KMS-11 (cell line): Measurements from ENCODE around the gene WASF3.

Experiments
- H2AFZ ChIP-seq: fragments of 200-600 bp; sonication (generic); 2 replicates; pipeline ENCODE4 v1.6.1; 2016; ENCODE audit warnings: antibody characterized with exemption, mixed run types, low read depth
- H3K27ac ChIP-seq: fragments of 200-600 bp; sonication (generic); 2 replicates; pipeline ENCODE4 v1.6.1; 2016; ENCODE audit warnings: mild to moderate bottlenecking, mixed run types
- H3K27me3 ChIP-seq: fragments of 200-600 bp; sonication (generic); 2 replicates; pipeline ENCODE4 v1.6.1; 2017; ENCODE audit warnings: mild to moderate bottlenecking, low read depth, mixed run types, moderate library complexity; ENCODE audit not compliant: insufficient read depth
- H3K36me3 ChIP-seq: fragments of 200-600 bp; sonication (generic); 2 replicates; pipeline ENCODE4 v1.6.1; 2017; ENCODE audit warnings: mild to moderate bottlenecking, mixed run types; ENCODE audit not compliant: insufficient read depth
- H3K4me1 ChIP-seq: fragments of 200-600 bp; sonication (generic); 2 replicates; pipeline ENCODE4 v1.6.1; 2016; ENCODE audit warnings: mild to moderate bottlenecking, low read depth, mixed run types; ENCODE audit not compliant: poor library complexity, severe bottlenecking
- H3K4me2 ChIP-seq: fragments of 200-600 bp; sonication (generic); 2 replicates; pipeline ENCODE4 v1.7.0; 2016; ENCODE audit warnings: mild to moderate bottlenecking, mixed run types
- H3K4me3 ChIP-seq: fragments of 200-600 bp; sonication (generic); IDR thresholded peaks from 2 replicates; pipeline ENCODE4 v1.6.1; 2017; ENCODE audit warnings: low read depth, low read length, mixed read lengths; ENCODE audit not compliant: insufficient read depth
- H3K79me2 ChIP-seq: fragments of 200-600 bp; sonication (generic); 2 replicates; pipeline ENCODE4 v1.6.1; 2016; ENCODE audit warnings: low read depth, mixed run types; ENCODE audit not compliant: insufficient read depth
- H3K9ac ChIP-seq: fragments of 200-600 bp; sonication (generic); 2 replicates; pipeline ENCODE4 v1.6.1; 2016; ENCODE audit warnings: mild to moderate bottlenecking, mixed run types
- H4K20me1 ChIP-seq: fragments of 200-600 bp; sonication (generic); 2 replicates; pipeline ENCODE4 v1.6.1; 2016; ENCODE audit warnings: mild to moderate bottlenecking, mixed run types; ENCODE audit not compliant: insufficient read depth
- CTCF ChIP-seq: fragments of 200-600 bp; sonication (generic); conservative IDR thresholded peaks from 2 replicates; pipeline ENCODE4 v1.6.1; 2017; ENCODE audit warnings: low read depth, mild to moderate bottlenecking, antibody characterized with exemption, low read length, moderate library complexity, mixed read lengths

Gene WASF3

GRCh38 chr13:26623125-26623524, 65.6 kb downstream of the WASF3 start:
- H3K27me3 ChIP-seq: no peaks in the 10 kb centered on the region
- no peak overlapping the region for H3K4me3 ChIP-seq
- H4K20me1 ChIP-seq: no peaks in the 10 kb centered on the region
- no peaks in the 10 kb centered on the region for H3K4me1 ChIP-seq
- no peak overlapping the region for H3K27ac ChIP-seq
- TF ChIP-seq CTCF: no peak
- no peak overlapping the region for H2AFZ ChIP-seq
- no peak overlapping the region for H3K9ac ChIP-seq
- H3K4me2 ChIP-seq: no peak overlapping the region
- no peaks in the 10 kb centered on the region for H3K79me2 ChIP-seq
- no peaks in the 10 kb centered on the region for H3K36me3 ChIP-seq

GRCh38 chr13:26624572-26624971, 67.1 kb downstream of the WASF3 start:
- Histone ChIP-seq H3K4me1 (no peaks in the 10 kb centered on the region), H3K36me3 (no peaks in the 10 kb centered on the region), H3K27me3 (no peaks in the 10 kb centered on the region), H3K27ac (no peak overlapping the region), H3K4me2 (no peak overlapping the region), H2AFZ (no peak overlapping the region), H3K4me3 (no peak overlapping the region), H3K9ac (no peak overlapping the region), H3K79me2 (no peaks in the 10 kb centered on the region), H4K20me1 (no peaks in the 10 kb centered on the region)
- TF ChIP-seq CTCF: no peak

- no peak overlapping the region for H3K4me3 ChIP-seq
- no peaks in the 10 kb centered on the region for H3K27me3 ChIP-seq
- no peak overlapping the region for H3K4me2 ChIP-seq
- no peak overlapping the region for H3K27ac ChIP-seq
- no peaks in the 10 kb centered on the region for H3K36me3 ChIP-seq
- no peaks in the 10 kb centered on the region for H3K79me2 ChIP-seq
- no peak overlapping the region for H2AFZ ChIP-seq
- H3K9ac ChIP-seq: no peak overlapping the region
- no peak for TF ChIP-seq CTCF
- no peaks in the 10 kb centered on the region for H4K20me1 ChIP-seq
- no peaks in the 10 kb centered on the region for H3K4me1 ChIP-seq
Measured at GRCh38 chr13:26626271-26626670, 68.8 kb downstream of the WASF3 start.

- Histone ChIP-seq H3K4me3 (no peak overlapping the region), H2AFZ (no peak overlapping the region), H3K4me2 (no peak overlapping the region), H3K4me1 (no peaks in the 10 kb centered on the region), H3K9ac (no peak overlapping the region), H3K27me3 (no peaks in the 10 kb centered on the region), H3K36me3 (no peaks in the 10 kb centered on the region), H3K27ac (no peak overlapping the region), H4K20me1 (no peaks in the 10 kb centered on the region), H3K79me2 (no peaks in the 10 kb centered on the region)
- TF ChIP-seq CTCF: no peak
Measured at GRCh38 chr13:26628706-26629105, 71.2 kb downstream of the WASF3 start.
